Purkinje cell (primary cell): ENCODE results near the gene KIAA1549. TPM values are rescaled to one million over a fixed set of nuclear protein-coding genes. Genes with fewer than 3 reads are reported as not detected.

Source experiments
- polyA plus RNA-seq: library from polyadenylated mRNA; unstranded; fragments of >200 nt; fragmentation: Nextera tagmentation; gene quantifications from 2 replicates; pipeline ENCODE4 v1.2.1, GENCODE V29; 2014

KIAA1549 gene
- polyA plus RNA-seq = 1.0 TPM in 1 of 2 replicates, not detected in the other

DNA sequence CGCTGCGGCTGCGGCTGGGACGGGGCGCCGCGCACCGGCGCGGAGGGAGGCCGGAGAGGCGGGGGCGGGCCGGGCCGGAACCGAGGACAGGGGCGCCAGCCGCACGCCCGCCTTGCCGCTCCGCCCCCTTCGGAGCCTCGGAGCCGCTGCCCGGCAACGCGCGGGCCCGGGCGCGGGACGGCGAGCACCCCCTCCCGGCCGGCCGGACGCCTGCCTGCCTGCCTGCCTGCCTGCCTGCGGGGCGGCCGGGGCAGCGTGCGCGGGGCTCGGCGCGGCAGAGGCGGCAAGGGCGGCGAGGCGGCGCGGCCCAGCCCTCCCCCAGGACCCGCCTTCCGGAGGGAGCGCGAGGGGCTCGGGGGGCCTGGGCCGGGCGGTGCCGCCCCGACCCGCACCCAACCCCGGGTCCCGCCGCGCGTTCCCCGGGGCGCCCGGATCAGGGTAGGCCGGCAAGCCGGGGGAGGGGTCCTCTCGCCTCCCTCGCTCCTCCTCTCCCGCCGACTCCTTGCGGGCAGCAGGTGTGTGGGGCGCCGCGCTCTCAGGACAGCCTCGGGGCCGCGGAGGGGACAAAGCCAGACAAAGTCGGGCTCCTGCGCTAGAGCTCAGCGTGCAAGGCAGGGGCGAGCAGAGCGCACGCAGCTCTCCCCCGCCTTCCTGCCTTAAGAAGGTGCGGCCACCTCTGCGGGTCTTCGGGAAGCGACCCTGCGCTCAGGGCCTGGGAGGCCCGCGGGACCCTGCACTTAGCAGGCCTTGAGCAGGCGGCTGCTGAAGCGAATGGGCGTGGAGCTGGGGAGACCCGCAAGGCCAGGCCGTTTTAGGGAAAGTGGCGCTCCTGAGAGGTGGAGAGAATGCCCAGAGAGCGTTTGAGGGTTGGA lies at the start of gene KIAA1549:
Gene KIAA1549 (minus strand): TSS at position 58 of the 872 bp plus-strand sequence. CDS start 120 bp downstream, outside the sequence.

GRCh38 chr7:138797715-138798320 lies 183.4 kb downstream of the KIAA1549 start, which contains the start of the genes ATP6V0A4 and TMEM213:
ATP6V0A4 (minus strand) TSS chr7:138798196; CDS start chr7:138771247, 26,949 bp downstream.
TMEM213 (plus strand) TSS chr7:138797994; CDS start chr7:138798105, 111 bp downstream.

Other genes with a start within 250 kb of the KIAA1549 start
- gene TMEM213, start 183.4 kb downstream of the KIAA1549 start, polyA plus RNA-seq = not detected in 2 replicates
- not detected in 2 replicates for gene ATP6V0A4, start 183.2 kb downstream of the KIAA1549 start, polyA plus RNA-seq
- gene ZC3HAV1L, start 54.7 kb upstream of the KIAA1549 start, polyA plus RNA-seq = not detected in 2 replicates
- 0.78 and 1.1 TPM in 2 replicates for gene ZC3HAV1, start 128.3 kb upstream of the KIAA1549 start, polyA plus RNA-seq
- 7.0 and 8.5 TPM in 2 replicates for gene UBN2, start 249.8 kb upstream of the KIAA1549 start, polyA plus RNA-seq